Coronary artery (tissue), 2 donors: ENCODE measurements around the gene IL13RA1.

ENCODE experiments used
- DNase-seq: peaks from one replicate; pipeline ENCODE4 v3.0.0-alpha.2; 2017; ENCODE audit warnings: low spot score
- H3K27ac ChIP-seq, 2 donors: fragments of 200-600 bp; sonication (generic); one replicate each; pipeline ENCODE4 v1.5.1; 2016 to 2019
- H3K4me3 ChIP-seq: fragments of 200-600 bp; sonication (generic); 2 replicates; pipeline ENCODE4 v1.5.1; 2016; ENCODE audit warnings: mild to moderate bottlenecking, moderate library complexity
- CTCF ChIP-seq: fragments of 200-600 bp; sonication (generic); IDR thresholded peaks from one replicate; pipeline ENCODE4 v1.5.1; 2019; ENCODE audit warnings: antibody characterized with exemption

IL13RA1 gene

GRCh38 chrX:118824173-118824730, 96.8 kb downstream of the IL13RA1 start:
- peak overlapping the region; percentile 64 for H3K4me3 ChIP-seq
- no peak for DNase-seq
- TF ChIP-seq CTCF, result no peak
- no peak overlapping the region for H3K27ac ChIP-seq

- H3K27ac ChIP-seq, result no peak overlapping the region
- H3K4me3 ChIP-seq, result no peak overlapping the region
- TF ChIP-seq CTCF, result no peak
- no peak for DNase-seq
These were observed 97.8 kb downstream of the IL13RA1 start for GRCh38 chrX:118825227-118825626.

- H3K27ac ChIP-seq, result no peak overlapping the region
- peak overlapping the region; percentile 67 for H3K4me3 ChIP-seq
- no peak for DNase-seq
- peak; percentile 39 for TF ChIP-seq CTCF
These were observed 112.0 kb downstream of the IL13RA1 start for GRCh38 chrX:118839334-118839958.
